HG03064 (cell line): Measurements from ENCODE around the gene ENTHD1.
"Not testable (repeated sequence)": the region's sequence is repeated elsewhere in the genome, so short reads cannot be mapped to it uniquely, and the experiment has no call there.

Experiments
- ATAC-seq: cut with Tn5 transposase; IDR thresholded peaks from one replicate; pipeline ENCODE4 v1.9.1; 2021; ENCODE audit warnings: low read depth; ENCODE audit not compliant: unreplicated experiment

The ENTHD1 gene

DNA sequence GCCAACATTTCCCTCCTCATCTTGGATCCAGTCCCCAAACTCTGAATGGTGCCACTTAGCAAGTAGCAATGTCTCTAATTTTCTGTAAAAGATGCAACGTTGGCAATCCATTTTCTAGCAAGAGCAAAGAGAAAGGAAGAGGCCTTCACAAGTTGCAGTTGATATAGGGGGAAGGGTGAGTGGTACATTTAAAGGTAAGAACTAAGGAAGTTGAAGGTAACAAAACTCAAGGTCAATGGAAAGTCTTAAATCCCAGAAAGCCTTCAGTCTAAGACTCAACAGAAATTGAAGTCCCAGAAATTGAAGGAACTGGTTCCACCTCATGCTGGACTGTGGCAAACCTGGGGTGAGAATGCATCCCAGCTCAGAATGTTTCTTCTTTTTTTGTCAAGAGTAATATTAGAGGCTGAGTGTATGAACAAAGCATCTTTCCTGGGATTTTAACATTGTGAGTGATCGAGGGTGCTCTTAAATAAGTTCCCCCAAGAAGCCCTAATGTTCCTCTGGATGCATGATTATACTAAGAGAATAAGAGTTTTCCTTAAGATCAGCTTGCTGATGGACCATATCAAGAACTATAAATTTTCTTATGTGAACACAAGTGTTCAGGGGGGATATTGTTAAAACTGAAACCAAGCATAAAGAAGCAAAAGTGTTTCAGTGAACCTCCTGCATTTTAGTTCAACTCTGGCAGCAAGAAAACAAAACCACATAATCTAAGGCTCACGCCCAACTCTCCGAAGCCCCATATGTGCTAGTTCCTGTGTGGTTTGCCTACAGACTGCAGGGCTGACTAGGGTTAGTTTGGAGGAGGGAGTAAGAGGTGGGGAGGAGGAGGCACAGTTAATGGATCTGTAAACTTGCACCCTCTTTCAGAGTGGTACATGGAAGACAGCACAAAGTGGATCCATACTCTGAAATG is 7.0 kb upstream of the ENTHD1 start, which contains the start of gene GRAP2:
Gene GRAP2, plus strand, starts transcription at position 779 of the 922 bp plus-strand sequence. CDS start 46,023 bp downstream, outside the sequence.
- ATAC-seq: peak; percentile 46

GRCh38 chr22:39898997-39899396 is 5.4 kb upstream of the ENTHD1 start:
- ATAC-seq: peak; percentile 75

DNA sequence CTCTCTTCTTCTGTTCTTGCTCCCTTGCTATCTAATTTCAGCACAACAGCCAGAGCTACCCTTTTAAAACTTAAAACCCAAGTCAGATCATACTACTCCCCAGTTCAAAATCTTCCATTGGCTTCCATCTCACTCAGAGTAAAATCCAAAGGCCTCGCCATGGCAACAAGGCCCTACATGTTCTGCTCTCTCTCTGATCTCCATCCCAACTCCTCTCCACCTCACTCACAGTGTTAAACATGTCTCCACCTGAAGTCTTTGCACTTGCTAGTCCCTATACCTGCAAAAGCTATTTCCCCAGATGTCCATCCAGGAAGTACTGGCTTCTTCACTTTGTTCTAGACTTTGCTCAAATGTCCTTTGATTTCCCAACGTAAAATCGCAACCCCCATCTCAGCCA is 4.3 kb upstream of the ENTHD1 start:
- ATAC-seq: no peak

DNA sequence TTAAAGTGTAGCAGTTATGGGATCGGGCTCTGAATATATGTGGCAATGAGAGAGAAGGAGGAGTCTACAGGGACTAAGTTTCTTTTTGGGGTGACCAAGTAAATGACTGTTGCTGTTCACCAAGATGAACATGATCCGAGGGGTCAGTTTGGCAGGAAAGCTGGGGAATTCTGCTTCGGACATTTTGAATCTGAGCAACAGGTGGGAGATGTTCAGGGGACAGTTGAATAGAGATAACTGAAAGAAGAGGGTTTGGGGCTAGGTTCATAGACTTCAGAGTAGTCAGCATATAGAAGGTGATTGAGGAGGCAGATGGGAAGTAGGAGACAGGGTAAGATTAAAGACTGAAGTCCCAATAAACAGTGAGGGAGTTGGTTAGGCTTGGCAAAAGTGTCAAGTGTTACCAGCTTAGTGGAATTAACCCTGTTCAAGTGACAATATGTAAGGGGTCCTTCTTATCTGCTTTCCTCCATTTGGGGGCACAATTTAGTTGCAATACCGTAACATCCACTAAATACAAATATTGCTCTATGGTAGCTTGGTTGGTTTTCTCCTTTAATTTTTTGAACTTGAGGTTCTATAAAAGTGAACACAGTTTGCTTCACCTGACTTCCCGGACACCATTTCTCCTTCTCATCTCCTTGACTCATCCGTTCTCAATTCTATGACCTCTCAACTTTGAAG is 2.9 kb upstream of the ENTHD1 start:
- ATAC-seq: no peak

DNA sequence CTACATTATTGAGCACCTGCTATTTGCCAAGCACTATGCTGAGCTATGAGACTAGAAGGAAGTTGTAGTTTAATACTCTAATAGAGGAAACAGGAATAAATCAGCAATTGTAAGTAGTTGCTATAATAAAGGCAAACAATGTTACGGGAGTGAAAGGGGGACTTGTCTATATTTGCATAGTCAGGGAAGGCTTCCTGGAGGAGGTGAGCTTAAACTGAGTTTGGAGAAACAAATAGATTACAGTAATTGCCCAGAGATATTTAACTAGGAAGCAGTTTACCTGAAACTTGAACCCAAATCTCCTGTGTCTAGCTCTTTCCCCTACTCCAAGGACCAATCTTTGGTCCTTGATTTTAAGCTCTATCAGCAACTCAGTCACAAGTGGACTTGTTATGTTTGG is 2.1 kb upstream of the ENTHD1 start:
- no peak for ATAC-seq

- ATAC-seq: no peak
These were observed 1.1 kb upstream of the ENTHD1 start for GRCh38 chr22:39894554-39895092.

- ATAC-seq: not testable (repeated sequence)
These were observed 3.6 kb downstream of the ENTHD1 start for GRCh38 chr22:39889924-39890323.

- no peak for ATAC-seq
These were observed 10.5 kb downstream of the ENTHD1 start for GRCh38 chr22:39883057-39883456.

DNA sequence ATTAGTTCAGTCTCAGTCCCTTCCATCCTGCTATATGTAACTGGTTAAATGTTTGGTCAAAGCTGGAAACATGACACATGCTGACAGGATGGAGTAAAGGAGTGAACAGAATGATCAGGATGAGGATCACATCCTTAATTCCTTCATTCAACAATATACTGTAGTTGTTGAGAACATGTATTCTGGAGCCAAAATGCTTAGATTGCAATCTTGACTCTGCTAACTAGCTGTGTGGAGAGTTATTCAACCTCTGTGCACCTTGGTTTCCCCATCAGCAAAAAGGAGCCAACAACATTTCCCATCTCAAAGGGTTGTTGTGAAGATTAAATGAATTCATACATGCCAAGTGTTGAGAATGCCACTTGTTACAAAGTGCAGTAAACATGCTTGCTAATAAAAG is 12.8 kb downstream of the ENTHD1 start:
- ATAC-seq: no peak

- ATAC-seq: no peak
These were observed 16.3 kb downstream of the ENTHD1 start for GRCh38 chr22:39877079-39877845.

DNA sequence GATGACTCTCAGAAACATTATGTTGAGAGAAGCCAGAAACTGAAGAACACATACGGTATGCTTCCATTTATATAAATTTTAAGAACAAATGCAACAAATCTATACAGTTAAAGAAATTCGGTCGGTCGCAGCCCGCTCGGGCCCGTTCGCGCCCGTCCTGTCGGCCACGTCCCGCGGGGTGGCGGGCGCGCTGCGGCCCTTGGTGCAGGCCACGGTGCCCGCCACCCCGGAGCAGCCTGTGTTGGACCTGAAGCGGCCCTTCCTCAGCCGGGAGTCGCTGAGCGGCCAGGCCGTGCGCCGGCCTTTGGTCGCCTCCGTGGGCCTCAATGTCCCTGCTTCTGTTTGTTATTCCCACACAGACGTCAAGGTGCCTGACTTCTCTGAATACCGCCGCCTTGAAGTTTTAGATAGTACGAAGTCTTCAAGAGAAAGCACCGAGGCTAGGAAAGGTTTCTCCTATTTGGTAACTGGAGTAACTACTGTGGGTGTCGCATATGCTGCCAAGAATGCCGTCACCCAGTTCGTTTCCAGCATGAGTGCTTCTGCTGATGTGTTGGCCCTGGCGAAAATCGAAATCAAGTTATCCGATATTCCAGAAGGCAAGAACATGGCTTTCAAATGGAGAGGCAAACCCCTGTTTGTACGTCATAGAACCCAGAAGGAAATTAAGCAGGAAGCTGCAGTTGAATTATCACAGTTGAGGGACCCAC is 18.2 kb downstream of the ENTHD1 start:
- ATAC-seq: not testable (repeated sequence)

DNA sequence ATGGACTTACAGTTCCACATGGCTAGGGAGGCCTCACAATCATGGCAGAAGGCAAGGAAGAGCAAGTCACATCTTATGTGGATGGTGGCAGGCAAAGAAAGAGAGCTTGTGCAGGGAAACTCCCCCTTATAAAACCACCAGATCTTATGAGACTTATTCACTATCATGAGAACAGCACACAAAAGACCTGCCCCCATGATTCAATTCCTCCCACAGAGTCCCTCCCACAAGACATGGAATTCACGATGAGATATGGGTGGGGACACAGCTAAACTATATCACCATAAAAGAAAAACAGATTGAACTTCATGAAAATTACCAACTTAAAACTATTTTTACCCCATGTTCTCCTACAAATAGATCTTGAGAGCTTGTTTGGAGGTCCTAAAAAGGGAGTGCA is 19.6 kb downstream of the ENTHD1 start:
- no peak for ATAC-seq

- no peak for ATAC-seq
These were observed 21.0 kb downstream of the ENTHD1 start for GRCh38 chr22:39872548-39872947.

- ATAC-seq: no peak
These were observed 22.4 kb downstream of the ENTHD1 start for GRCh38 chr22:39871008-39871798.

DNA sequence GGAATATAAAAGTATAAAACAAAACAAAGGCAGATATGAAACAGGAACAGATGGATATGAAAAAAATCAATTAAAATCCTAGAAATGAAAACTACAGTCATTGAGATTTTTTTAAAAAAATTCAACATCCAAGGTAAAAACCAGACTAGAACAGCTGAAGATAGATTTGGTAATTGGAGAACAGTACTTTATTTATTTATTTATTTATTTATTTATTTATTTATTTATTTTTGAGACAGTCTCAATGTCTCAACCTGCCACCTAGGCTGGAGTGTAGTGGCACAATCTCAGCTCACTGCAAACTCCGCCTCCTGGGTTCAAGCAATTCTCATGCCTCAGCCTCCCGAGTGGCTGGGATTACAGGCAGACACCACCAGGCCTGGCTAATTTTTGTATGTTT is 23.8 kb downstream of the ENTHD1 start:
- not testable (repeated sequence) for ATAC-seq

GRCh38 chr22:39868741-39869140 is 24.8 kb downstream of the ENTHD1 start:
- no peak for ATAC-seq

DNA sequence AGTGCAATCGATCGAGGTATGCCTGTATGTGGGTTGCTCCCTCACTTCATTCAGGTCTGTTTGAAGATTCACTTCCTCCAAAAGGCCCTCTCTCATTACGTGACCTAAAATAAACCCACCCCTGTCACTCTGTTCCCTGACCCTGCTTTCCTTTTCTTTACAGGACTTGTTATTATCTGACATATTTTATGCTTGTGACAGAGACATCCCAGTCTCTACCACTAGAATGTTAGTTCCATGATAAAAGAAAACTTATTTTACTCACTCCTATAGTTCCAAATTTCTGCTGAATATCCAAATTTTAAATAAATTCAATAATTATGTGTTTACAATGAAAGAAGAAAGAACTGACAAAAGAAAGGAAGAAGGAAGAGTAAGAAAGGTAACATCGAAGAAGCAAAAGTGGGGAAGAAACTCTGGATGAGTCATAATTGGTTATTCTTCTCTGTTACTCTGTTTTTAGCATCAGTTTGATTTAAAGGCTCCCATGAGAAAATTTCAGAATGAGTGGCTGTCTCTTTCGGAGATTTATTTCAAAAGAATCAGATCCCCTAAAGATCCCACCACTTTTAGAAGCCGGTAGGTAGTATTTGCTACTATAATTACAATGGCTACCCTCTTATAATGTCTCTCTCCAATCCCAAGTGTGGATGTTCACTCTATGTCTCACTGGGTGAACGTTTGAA is 33.5 kb downstream of the ENTHD1 start:
- no peak for ATAC-seq

DNA sequence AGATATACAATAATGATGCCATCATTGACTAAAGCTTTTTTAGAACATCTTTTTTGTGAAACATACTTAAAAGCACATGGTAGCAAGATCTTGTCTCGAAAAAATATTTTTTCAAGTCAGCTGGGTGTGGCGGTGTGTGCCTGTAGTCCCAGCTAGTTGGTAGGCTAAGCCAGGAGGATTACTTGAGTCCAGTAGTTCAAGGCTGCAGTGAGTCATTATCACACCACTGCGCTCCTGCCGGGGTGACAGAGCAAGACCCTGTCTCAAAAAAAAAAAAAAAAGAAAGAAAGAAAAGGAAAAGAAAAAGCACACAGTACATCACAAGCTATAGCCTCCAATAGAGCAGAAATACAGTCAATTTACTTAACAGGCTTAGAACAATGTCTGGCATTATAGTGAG is 37.0 kb downstream of the ENTHD1 start:
- no peak for ATAC-seq

DNA sequence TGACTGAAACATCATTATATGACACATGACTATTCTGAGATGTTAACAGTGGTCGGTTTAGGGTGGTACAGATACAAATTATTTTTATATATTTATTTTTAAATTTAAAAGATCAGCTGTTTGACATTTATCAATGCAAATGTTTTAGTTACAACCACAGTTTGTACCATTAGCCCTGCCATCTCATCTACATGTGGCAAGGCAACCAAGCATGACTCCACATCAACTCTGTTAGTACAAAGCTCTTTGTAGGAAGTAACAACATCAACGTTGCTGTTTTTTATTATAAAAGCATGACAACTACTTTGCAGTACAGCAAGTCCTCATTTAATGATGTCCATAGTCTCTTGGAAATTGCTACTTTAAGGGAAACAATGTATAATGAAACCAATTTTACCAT is 40.8 kb downstream of the ENTHD1 start:
- no peak for ATAC-seq
